Loucy (cell line): Measurements from ENCODE around the gene IQCF5.

Experiments
- CTCF ChIP-seq: fragments of 200-600 bp; sonication (generic); conservative IDR thresholded peaks from 2 replicates; pipeline ENCODE4 v1.5.1; 2014; ENCODE audit warnings: mild to moderate bottlenecking, antibody characterized with exemption, low read length
- EZH2phosphoT487 ChIP-seq: fragments of 200-600 bp; IDR thresholded peaks from 2 replicates; pipeline ENCODE4 v1.6.1; 2018; ENCODE audit warnings: antibody characterized with exemption, mild to moderate bottlenecking, moderate library complexity, borderline replicate concordance

GRCh38 chr3:51879937-51880336 is 4.5 kb upstream of the IQCF5 start:
- TF ChIP-seq CTCF (no peak), EZH2phosphoT487 (no peak)
